Endothelial cell of umbilical vein (primary cell): ENCODE measurements around the gene CEMIP.

Experiments used
- JUN ChIP-seq: IDR thresholded peaks from 2 replicates; pipeline ENCODE4 v1.6.1; 2011; ENCODE audit warnings: borderline replicate concordance, low read depth; ENCODE audit not compliant: insufficient read length, insufficient read depth
- POLR2AphosphoS5 ChIP-seq: IDR thresholded peaks from 2 replicates; pipeline ENCODE4 v1.6.1; 2012; ENCODE audit warnings: low read depth, mild to moderate bottlenecking, control low read depth, low read length, moderate library complexity; ENCODE audit not compliant: insufficient read depth
- TF ChIP-seq, protein P1 (sequence below): IDR thresholded peaks from 2 replicates; pipeline ENCODE4 v1.6.1; 2011; ENCODE audit not compliant: insufficient read depth, insufficient read length
- TF ChIP-seq, protein P2 (sequence below), 2 donors: IDR thresholded peaks; 1 replicate in 1 of 2; 2 replicates in 1 of 2; pipeline ENCODE4 v1.5.1; 2011; ENCODE audit warnings: low read length in 2 of 2, mild to moderate bottlenecking in 2 of 2, moderate library complexity in 2 of 2, control low read depth in 1 of 2, inconsistent platforms in 1 of 2, low read depth in 1 of 2; ENCODE audit not compliant: insufficient read depth in 1 of 2; ENCODE audit errors: extremely low read depth in 1 of 2

DNA sequence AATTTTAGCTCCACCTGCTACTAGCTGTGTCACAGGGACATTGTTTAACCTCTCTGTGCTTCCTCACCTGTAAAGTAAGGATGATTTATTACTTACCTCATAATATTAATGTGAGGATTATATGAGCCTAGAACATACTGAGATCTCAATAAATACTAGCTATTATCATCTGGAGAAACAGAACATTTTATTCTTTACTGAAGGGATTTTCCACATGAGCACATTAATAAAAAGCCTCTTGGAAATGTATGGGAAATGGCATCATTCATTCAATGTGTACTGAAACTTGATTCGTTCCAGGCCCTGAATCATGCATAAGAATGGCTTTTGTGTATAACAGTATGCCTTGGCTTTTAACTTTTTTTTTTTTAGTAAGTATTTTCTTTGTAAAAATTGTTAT is 11.0 kb upstream of the CEMIP start:
- TF ChIP-seq POLR2AphosphoS5 (no peak), JUN (no peak)
- TF ChIP-seq, protein P1, sequence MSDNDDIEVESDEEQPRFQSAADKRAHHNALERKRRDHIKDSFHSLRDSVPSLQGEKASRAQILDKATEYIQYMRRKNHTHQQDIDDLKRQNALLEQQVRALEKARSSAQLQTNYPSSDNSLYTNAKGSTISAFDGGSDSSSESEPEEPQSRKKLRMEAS = no peak
- TF ChIP-seq, protein P2, sequence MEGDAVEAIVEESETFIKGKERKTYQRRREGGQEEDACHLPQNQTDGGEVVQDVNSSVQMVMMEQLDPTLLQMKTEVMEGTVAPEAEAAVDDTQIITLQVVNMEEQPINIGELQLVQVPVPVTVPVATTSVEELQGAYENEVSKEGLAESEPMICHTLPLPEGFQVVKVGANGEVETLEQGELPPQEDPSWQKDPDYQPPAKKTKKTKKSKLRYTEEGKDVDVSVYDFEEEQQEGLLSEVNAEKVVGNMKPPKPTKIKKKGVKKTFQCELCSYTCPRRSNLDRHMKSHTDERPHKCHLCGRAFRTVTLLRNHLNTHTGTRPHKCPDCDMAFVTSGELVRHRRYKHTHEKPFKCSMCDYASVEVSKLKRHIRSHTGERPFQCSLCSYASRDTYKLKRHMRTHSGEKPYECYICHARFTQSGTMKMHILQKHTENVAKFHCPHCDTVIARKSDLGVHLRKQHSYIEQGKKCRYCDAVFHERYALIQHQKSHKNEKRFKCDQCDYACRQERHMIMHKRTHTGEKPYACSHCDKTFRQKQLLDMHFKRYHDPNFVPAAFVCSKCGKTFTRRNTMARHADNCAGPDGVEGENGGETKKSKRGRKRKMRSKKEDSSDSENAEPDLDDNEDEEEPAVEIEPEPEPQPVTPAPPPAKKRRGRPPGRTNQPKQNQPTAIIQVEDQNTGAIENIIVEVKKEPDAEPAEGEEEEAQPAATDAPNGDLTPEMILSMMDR (IDR thresholded peaks at IDR 0.05; ENCODE audit: extremely low read depth in 1 of 2, insufficient read depth in 1 of 2, low read depth in 1 of 2, low read length in 2 of 2) = no peak
